ENCODE measurements around the gene ZC2HC1B. TPM values are rescaled to one million over a fixed set of nuclear protein-coding genes. Genes with fewer than 3 reads are reported as not detected.

ZC2HC1B gene
- polyA plus RNA-seq, 1 donor: not detected

Other genes with a start within 250 kb of the ZC2HC1B start
- 42.4 TPM for gene PHACTR2, start 186.5 kb upstream of the ZC2HC1B start, polyA plus RNA-seq (ENCODE audit: insufficient read length)
- 48.2 TPM for gene LTV1, start 21.1 kb upstream of the ZC2HC1B start, polyA plus RNA-seq (ENCODE audit: insufficient read length)
- gene PLAGL1, start 143.8 kb downstream of the ZC2HC1B start, polyA plus RNA-seq (ENCODE audit: insufficient read length): 124 TPM
- gene SF3B5, start 231.1 kb downstream of the ZC2HC1B start, polyA plus RNA-seq (ENCODE audit: insufficient read length): 108 TPM